Stimulated activated memory B cell treated with anti-CD40 and anti-IgM and Interleukin-4, amounts not matched to agents 10 μg/mL and 1 μg/mL and 100 μg/mL, for 72 hours (primary cell): ENCODE results near the gene PDK3.

Source experiments
- ATAC-seq: fragments of 150-1000 bp; cut with Tn5 transposase; 2 replicates; pipeline ENCODE4 v1.10.0; 2021
- H3K27ac Mint-ChIP-seq: one replicate; pipeline ENCODE4 v1.8.0; 2022; ENCODE audit warnings: mild to moderate bottlenecking, mixed read lengths
- H3K27me3 Mint-ChIP-seq: one replicate; pipeline ENCODE4 v1.8.0; 2022; ENCODE audit warnings: mixed read lengths
- H3K36me3 Mint-ChIP-seq: one replicate; pipeline ENCODE4 v1.8.0; 2022; ENCODE audit warnings: mixed read lengths
- H3K4me1 Mint-ChIP-seq: one replicate; pipeline ENCODE4 v1.8.0; 2022; ENCODE audit warnings: mixed read lengths
- H3K4me3 Mint-ChIP-seq: one replicate; pipeline ENCODE4 v1.8.0; 2022; ENCODE audit warnings: mild to moderate bottlenecking, moderate library complexity, mixed read lengths
- H3K9me3 Mint-ChIP-seq: one replicate; pipeline ENCODE4 v1.8.0; 2022; ENCODE audit warnings: mixed read lengths

The PDK3 gene

GRCh38 chrX:24466025-24466424 is 939 bp downstream of the PDK3 start:
- Mint-ChIP-seq H3K4me3 (peak overlapping the region; percentile 78), H3K9me3 (no peaks in the 10 kb centered on the region), H3K27ac (peak overlapping the region; percentile 81), H3K36me3 (no peaks in the 10 kb centered on the region), H3K27me3 (no peaks in the 10 kb centered on the region), H3K4me1 (peaks cover 53% of the 10 kb centered on the region)
- no peak for ATAC-seq

DNA sequence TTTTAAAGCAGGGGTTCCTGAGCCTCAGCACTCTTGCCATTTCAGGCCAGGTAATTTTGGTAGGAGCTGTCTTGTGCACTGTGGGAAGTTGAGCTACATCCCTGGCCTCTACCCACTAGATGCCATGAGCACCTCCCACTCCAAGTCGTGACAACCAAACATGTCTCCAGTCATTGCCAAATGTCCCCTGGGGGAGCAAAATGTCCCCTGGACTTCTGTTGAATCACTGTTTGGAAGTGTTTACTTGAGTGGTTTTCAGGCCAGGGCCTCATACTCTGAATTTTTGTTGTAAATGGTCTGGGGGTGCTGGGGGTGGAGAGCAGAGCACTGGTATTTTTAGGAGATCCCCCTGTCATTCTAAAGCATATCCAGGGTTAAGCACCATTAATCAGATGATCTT is 3.2 kb downstream of the PDK3 start:
- Mint-ChIP-seq H3K4me3 (peak overlapping the region; percentile 40), H3K4me1 (peaks cover 54% of the 10 kb centered on the region), H3K36me3 (no peaks in the 10 kb centered on the region), H3K27ac (peak overlapping the region; percentile 44), H3K9me3 (no peaks in the 10 kb centered on the region), H3K27me3 (no peaks in the 10 kb centered on the region)
- ATAC-seq = no peak

DNA sequence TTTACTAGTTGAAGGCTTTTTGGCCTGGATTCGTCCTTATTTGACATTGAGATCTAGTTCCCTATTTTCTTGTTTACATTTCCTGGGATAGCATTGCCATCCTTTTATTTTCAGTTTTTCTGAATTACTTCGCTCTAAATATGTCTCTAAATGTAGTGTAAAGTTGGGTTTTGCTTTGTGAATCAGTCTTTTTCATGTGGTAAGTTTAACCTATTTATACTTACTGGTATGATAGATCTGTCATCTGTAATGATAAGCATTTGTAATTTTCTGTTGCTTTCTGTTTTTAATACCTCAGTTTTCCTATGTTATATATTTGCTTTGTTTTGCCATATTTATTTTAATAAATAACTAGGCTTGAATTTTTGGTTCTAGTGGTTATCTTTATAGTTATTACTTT is 6.7 kb downstream of the PDK3 start:
- peak overlapping the region; percentile 14 for H3K27ac Mint-ChIP-seq
- ATAC-seq = no peak
- H3K4me3 Mint-ChIP-seq = no peak overlapping the region
- H3K9me3 Mint-ChIP-seq = no peaks in the 10 kb centered on the region
- H3K27me3 Mint-ChIP-seq = no peaks in the 10 kb centered on the region
- H3K36me3 Mint-ChIP-seq = no peaks in the 10 kb centered on the region
- peaks cover 46% of the 10 kb centered on the region for H3K4me1 Mint-ChIP-seq

DNA sequence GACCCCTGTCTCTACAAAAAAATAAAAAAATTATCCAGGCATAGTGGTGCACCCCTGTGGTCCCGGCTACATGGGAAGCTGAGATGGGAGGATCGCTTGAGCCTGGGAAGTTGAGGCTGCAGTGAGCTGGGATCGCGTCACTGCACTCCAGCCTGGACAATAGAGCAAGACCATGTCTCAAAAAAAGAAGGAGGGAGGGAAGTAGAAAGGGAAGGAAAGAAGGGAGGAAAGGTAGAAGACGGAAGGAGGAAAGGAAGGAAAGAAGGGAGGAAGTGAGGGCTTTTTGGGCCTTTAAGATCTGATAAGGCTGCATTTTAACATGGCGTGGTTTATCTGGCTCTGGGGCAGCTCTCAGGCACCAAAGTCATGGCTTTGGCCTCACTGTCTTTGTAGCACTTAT is 10.4 kb downstream of the PDK3 start:
- Mint-ChIP-seq H3K27me3 (no peaks in the 10 kb centered on the region), H3K4me3 (no peak overlapping the region)

GRCh38 chrX:24478509-24478908 is 13.4 kb downstream of the PDK3 start:
- peak overlapping the region; percentile 72 for H3K4me3 Mint-ChIP-seq

More for the DNA sequence above, 10.4 kb downstream of the PDK3 start:
- Mint-ChIP-seq H3K9me3 (no peaks in the 10 kb centered on the region), H3K27ac (peak overlapping the region; percentile 62), H3K4me1 (peaks cover 37% of the 10 kb centered on the region), H3K36me3 (no peaks in the 10 kb centered on the region)
- ATAC-seq = no peak

DNA sequence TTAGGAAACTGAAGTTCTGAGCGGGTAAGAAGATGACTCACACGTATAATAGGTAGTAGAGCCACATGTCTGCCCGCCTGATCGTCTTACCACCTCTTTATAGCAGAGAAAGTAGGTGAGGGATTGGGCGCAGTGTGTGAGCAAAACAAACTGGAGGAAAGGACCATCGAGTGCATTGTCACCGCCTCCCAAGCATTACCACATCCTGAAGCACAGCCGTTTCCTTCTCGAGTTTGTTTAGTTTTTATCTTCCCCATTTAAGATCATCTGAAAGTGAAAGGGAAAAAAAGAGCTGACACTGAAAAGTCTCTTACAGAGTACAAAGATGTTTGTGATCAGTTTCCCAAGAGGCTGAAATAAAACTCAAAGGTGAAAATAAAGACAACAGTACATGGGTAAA is 14.8 kb downstream of the PDK3 start:
- Mint-ChIP-seq H3K27ac (peak overlapping the region; percentile 92), H3K4me1 (peaks cover 23% of the 10 kb centered on the region), H3K36me3 (no peaks in the 10 kb centered on the region), H3K9me3 (no peaks in the 10 kb centered on the region), H3K27me3 (no peaks in the 10 kb centered on the region), H3K4me3 (peak overlapping the region; percentile 72)
- peak; percentile 99 for ATAC-seq

More at GRCh38 chrX:24478509-24478908, 13.4 kb downstream of the PDK3 start:
- no peak for ATAC-seq
- Mint-ChIP-seq H3K27me3 (no peaks in the 10 kb centered on the region), H3K27ac (peak overlapping the region; percentile 92), H3K9me3 (no peaks in the 10 kb centered on the region), H3K36me3 (no peaks in the 10 kb centered on the region), H3K4me1 (peaks cover 23% of the 10 kb centered on the region)

DNA sequence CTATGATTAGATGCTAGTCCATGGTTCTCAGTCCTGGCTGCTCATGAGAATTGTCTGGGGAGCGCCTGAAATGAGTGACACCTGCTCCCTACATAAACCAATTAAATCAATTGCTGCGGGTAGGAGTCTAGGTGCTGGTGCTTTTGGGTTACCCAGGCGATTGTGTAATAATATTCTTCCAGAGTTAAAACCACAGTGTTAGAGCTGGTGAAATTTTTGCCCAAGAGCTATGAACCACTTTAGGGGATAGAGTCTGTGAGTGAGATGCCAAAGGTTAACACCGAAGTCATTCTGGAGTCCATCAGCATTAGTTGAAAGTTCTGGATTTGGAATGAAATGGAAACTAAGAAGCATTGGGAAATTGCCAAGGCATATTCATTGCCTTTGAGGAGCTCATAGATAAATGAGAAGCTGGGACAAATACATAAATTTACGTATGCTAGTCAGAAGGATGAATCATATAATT is 15.3 kb downstream of the PDK3 start:
- H3K36me3 Mint-ChIP-seq = no peaks in the 10 kb centered on the region
- H3K27ac Mint-ChIP-seq = peak overlapping the region; percentile 92
- H3K4me1 Mint-ChIP-seq = peaks cover 20% of the 10 kb centered on the region
- no peaks in the 10 kb centered on the region for H3K9me3 Mint-ChIP-seq
- H3K27me3 Mint-ChIP-seq = no peaks in the 10 kb centered on the region
- H3K4me3 Mint-ChIP-seq = peak overlapping the region; percentile 72
- ATAC-seq = peak; percentile 52

DNA sequence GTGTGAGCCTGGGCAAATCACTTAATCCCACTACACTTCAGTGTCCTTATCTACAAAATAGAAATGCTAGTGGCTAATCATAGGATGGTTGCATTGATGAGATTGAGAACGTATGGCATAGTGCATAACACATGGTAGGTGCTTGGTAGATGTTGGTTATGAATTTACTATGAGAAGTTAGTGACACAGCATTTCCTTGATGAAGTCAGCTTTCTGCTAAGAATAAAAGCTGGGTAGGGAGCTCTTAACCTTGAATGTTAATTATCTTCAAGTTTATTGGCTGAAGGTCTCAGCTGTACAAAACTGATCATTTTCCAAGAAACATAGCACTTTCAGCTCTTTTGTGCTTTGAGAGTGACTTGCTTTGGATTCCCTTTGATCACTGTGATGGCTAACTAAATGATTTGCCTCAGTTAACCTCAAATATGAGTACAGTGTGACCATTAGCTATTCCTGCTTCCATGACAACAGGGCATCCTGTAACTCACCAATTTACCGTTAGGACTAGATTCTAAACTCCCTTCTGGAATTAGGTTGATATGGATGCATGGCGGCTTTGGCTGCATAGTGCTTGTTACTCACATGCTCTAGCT is 17.8 kb downstream of the PDK3 start:
- Mint-ChIP-seq H3K27ac (no peak overlapping the region), H3K9me3 (no peaks in the 10 kb centered on the region), H3K4me3 (no peak overlapping the region), H3K27me3 (no peaks in the 10 kb centered on the region), H3K4me1 (peaks cover 9% of the 10 kb centered on the region), H3K36me3 (no peaks in the 10 kb centered on the region)
- ATAC-seq = no peak

GRCh38 chrX:24483596-24483995 is 18.5 kb downstream of the PDK3 start:
- Mint-ChIP-seq H3K9me3 (no peaks in the 10 kb centered on the region), H3K27me3 (no peaks in the 10 kb centered on the region), H3K4me3 (no peak overlapping the region), H3K36me3 (no peaks in the 10 kb centered on the region), H3K27ac (no peak overlapping the region), H3K4me1 (peaks cover 7% of the 10 kb centered on the region)
- ATAC-seq = no peak

- Mint-ChIP-seq H3K9me3 (no peaks in the 10 kb centered on the region), H3K4me1 (no peaks in the 10 kb centered on the region), H3K4me3 (no peak overlapping the region), H3K27ac (no peak overlapping the region), H3K36me3 (no peaks in the 10 kb centered on the region), H3K27me3 (no peaks in the 10 kb centered on the region)
- no peak for ATAC-seq
Measured at GRCh38 chrX:24485323-24485722, 20.2 kb downstream of the PDK3 start.

GRCh38 chrX:24485976-24486680 is 21.0 kb downstream of the PDK3 start:
- no peaks in the 10 kb centered on the region for H3K36me3 Mint-ChIP-seq
- ATAC-seq = no peak
- no peaks in the 10 kb centered on the region for H3K9me3 Mint-ChIP-seq
- no peak overlapping the region for H3K27ac Mint-ChIP-seq
- no peak overlapping the region for H3K4me3 Mint-ChIP-seq
- H3K27me3 Mint-ChIP-seq = no peaks in the 10 kb centered on the region
- H3K4me1 Mint-ChIP-seq = no peaks in the 10 kb centered on the region

DNA sequence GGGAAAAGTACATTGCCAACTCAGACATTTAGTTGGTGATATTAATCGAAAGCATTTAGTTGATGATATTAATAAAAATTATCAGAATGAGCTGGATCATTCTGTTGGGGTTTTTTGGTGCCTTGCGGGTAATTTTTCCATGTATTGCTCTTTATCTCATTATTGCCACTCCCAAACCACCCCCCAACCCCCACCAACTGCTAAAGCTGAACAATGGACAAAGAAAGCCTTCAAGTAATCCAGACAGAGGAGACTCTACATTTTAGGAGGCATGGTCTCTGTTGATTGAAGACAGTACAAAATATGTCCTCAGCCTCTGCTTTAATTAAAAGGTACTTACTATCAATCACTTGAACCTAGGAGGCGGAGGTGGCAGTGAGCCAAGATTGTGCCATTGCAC is 22.5 kb downstream of the PDK3 start:
- Mint-ChIP-seq H3K27me3 (no peaks in the 10 kb centered on the region), H3K36me3 (no peaks in the 10 kb centered on the region), H3K27ac (no peak overlapping the region), H3K9me3 (no peaks in the 10 kb centered on the region), H3K4me3 (no peak overlapping the region), H3K4me1 (no peaks in the 10 kb centered on the region)
- ATAC-seq = no peak

DNA sequence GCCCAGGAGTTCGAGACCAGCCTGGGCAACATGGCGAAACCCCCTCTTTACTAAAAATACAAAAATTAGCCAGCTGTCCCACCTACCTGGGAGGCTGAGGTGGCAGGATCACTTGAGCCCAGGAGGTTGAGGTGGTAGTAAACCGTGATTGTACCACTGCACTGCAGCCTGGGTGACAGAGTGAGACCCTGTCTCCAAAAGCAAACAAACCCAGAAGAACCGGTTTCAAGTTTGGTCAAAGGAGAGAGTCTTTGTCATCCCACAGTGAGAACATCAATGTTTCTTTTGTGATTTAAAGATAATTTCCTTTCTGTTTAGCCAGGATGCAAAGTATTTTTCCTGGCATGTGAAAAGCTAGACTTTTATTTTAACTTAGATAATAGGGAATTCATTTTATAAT is 26.7 kb downstream of the PDK3 start:
- H3K4me1 Mint-ChIP-seq = peaks cover 9% of the 10 kb centered on the region
- no peaks in the 10 kb centered on the region for H3K36me3 Mint-ChIP-seq
- H3K4me3 Mint-ChIP-seq = no peak overlapping the region
- H3K9me3 Mint-ChIP-seq = no peaks in the 10 kb centered on the region
- no peak for ATAC-seq
- H3K27me3 Mint-ChIP-seq = no peaks in the 10 kb centered on the region
- H3K27ac Mint-ChIP-seq = no peak overlapping the region

DNA sequence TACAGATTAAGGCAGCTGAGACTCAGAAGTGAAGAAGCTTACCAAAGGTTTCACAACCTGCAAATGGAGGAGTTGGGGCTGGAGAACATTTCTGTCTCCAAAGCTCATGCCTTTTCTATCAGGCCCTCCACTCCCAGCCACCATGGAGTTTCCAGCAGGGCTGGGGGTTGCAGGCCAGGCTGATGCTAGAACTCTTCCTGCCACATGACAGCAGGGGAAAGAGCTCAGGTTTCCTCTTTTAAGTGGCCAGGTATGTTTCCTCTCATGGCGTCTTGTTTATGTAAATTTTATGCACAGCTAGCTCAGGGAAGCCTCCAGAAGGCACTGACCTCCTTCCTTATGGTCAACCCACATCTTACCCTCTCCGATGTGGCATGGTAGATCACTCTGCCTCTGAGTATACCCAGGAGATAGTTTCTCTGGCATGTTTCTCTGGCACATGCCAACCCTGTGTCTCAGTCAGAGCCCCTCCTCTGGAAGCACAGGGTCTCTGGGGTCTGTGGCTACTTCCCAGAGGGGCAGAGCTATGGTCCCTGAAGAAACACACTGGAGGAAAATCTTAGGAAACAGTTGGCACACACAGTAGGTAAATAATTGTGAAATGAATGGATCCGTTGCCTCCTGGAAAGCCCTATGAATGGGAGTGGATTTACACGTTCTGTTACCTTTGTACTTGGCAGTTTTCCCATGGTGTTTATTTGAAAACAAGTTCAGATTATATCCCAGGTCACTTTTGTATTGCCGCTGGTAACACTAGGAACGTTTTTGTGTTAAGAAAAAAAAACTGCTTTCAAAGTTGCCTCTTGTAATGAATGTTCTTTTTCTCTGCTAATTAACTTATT is 28.9 kb downstream of the PDK3 start:
- Mint-ChIP-seq H3K27me3 (no peaks in the 10 kb centered on the region), H3K9me3 (no peaks in the 10 kb centered on the region), H3K4me1 (peaks cover 13% of the 10 kb centered on the region), H3K27ac (no peak overlapping the region), H3K36me3 (no peaks in the 10 kb centered on the region), H3K4me3 (no peak overlapping the region)
- no peak for ATAC-seq

DNA sequence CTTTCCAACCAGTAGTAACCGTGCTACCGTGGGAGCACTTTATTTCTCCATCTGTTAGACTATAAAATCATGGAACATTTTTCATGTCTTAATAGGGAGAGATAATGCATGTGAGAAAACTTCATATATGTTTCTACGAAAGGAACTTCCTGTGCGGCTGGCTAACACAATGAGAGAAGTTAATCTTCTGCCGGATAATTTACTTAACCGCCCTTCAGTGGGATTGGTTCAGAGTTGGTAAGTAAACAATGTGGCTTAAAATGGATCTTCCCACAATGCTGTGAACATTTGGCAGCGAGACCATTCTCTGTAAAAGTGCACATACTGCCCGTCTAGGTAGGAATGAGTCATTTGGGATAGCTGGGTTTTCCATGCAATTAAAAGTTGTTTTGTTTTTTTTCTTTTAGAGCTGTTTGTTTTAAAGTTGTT is 29.6 kb downstream of the PDK3 start:
- Mint-ChIP-seq H3K27me3 (no peaks in the 10 kb centered on the region), H3K9me3 (no peaks in the 10 kb centered on the region), H3K4me1 (peaks cover 13% of the 10 kb centered on the region), H3K27ac (no peak overlapping the region), H3K36me3 (no peaks in the 10 kb centered on the region), H3K4me3 (no peak overlapping the region)
- no peak for ATAC-seq
